Middle frontal gyrus (tissue), 1 donor: ENCODE results near the gene C19orf44.
"Not testable (repeated sequence)": the region's sequence is repeated elsewhere in the genome, so short reads cannot be mapped to it uniquely, and the experiment has no call there.

Experiments used
- DNase-seq: peaks from one replicate; pipeline ENCODE4 v3.0.0-alpha.2; 2015; ENCODE audit warnings: low spot score; ENCODE audit errors: extremely low spot score

C19orf44 gene

DNA sequence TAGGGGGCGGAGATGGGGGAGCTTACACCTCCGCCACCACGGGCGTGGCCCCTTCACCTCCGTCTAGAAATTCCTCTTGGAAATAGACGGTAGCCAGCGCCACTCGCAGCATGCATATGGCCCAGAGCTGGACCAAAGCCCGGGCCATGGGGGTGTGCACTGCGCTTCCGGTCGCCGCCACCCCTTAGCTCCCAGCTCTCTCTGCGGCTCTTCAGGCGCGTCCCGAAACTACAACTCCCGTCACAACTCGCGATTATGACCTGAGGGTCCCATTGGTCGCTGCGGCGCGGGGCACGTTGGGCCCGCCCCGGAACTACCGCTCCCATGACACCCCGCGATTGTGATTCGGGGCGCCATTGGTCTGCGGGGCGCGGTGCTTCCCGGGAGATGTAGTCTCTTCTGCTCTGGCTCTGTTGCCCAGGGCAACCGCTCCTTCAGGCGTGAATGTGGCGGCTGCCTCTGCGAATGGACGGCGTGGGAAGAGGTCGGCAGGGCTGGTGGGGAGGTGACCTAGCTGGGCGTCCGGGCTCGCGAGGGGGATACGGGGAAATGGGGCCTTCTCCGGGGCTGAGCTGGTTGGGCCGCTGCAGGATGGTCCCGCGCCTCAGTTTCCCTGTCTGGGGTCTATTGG lies at the start of gene C19orf44, which contains the start of gene CALR3:
Gene C19orf44 (plus strand): TSS at position 413 of the 631 bp plus-strand sequence. CDS start 4,399 bp downstream, outside the sequence.
Gene CALR3 (minus strand): TSS at position 186 of the 631 bp plus-strand sequence. CDS start 38 bp downstream, at position 148.
- peak; percentile 98 for DNase-seq

DNA sequence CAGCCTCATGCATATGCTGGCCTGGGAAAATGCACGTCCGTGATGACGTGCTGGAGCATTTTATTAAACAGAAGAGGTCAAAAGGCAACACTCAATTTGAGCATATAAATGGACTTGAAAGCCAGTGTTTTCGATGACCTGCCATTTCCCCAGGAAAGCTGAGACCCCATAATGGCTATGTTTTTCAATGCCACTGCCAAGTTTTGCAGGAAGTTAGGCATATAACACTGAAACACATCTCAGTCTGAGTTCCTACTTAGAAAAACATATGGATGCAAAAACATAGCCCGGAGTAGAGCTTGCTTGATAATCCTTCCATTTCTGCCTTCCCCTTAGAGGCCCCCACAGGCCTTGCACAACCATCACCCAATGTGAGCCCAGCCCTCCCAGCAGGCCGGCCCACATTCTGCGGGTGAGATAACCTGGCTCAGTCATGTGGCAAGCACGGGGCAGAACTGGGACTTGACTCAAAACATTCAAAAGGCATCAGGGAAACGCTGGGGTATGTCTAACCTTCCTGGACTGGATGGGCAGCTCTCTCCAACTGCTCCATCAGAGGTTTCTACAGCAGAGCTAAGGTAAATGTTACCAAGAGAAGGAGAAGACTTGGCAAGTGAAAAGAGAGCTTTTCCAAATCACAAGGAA lies 49.3 kb upstream of the C19orf44 start:
- DNase-seq = no peak

DNA sequence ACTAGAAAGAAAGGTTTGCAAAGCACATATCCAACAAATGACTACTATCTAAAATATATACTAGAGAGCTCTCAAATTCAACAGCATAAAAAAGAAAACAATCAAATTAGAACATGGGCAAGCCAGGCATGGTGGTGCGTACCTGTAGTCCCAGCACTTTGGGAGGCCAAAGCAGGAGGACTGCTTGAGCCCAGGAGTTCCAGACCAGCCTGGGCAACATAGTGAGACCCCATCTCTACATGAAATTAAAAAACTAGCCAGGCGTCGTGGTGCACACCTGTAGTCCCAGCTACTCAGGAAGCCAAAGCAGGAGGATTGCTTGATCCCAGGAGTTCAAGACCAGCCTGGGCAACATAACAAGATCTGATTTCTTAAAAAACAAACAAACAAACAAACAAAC lies 47.3 kb upstream of the C19orf44 start:
- DNase-seq = not testable (repeated sequence)

DNA sequence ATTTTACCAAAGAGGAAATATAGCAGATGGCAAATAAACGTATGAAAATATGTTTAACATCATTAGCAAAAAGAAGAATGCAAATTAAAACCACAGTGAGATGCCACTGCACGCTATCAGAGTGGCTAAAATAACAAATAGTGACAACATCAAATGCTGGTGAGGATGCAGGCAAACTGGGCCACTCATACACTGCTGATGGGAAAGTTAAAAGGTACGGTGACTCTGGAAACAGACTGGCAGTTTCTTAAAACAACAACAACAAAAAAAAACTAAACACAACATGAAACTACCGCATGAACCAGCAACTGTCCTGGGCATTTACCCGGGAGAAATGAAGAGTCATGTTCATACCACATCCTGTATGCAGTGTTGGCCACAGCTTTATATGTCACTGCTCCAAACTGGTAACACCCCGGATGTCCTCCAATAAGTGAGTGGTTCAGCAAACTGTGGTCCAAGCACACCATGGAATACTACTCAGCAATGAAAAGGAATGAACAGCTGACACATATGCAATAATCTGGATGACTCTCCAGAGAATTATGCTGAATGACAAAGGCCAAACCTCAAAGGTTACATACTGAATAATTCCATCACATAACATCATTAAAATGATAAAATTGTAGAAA lies 46.7 kb upstream of the C19orf44 start:
- DNase-seq = no peak

DNA sequence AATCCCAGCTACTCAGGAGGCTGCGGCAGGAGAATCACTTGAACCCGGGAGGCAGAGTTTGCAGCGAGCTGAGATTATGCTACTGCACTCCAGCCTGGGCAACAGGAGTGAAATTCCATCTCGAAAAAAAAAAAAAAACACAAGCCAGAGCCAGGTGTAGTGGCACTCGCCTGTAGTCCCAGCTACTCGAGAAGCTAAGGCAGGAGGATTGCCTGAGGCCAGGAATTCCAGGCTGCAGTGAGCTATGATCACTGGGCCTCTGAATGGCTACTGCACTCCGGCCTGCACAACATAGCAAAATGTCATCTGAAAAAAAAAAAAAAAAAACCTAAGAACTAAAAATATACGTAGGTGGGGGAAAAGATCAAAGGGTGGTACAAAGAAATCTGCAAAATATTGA lies 43.9 kb upstream of the C19orf44 start:
- DNase-seq = no peak

DNA sequence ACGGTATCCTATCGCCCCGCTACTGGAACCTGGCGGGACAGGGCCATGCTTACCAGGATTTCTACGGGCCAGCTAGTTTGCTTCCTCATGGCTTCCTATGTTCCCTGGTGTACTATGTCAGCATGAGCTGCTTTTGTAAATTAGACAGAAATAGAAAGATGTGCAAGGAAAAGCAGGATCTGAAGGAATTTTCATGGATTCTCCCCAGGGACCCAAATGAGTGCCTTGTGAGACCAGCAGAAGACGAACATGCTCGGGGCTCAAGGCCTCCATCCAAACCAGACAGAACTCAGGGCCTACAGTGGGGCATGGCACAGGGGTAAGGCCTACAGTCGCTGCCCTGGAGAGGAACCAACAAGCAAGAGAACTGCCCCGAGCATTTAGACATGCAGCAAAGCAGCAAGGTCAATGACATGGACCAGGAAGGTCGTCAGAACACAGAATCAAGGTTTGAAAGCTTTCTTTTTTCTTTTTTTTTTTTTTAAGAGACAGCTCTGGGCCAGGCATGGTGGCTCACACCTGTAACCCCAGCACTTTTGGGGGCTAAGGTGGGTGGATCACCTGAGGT lies 41.8 kb upstream of the C19orf44 start:
- no peak for DNase-seq

DNA sequence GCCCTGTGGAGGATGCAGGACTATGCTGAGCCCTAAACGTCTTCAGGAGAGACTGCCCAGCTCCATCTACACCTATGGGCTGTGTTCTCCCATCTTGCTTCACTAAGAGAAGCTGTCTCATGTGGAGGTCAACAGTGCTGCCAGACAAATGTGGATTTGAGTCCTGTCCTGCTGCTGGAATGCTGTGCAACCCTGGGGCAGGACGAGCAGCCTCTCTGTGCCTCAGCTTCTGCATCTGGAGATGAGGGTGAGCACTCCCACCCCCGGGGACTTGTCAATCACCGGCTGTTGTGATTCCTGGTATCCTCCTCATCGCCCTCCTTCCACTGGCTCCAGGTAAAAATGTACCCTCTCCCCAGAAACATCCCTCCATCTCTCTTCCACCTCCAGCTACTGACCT lies 40.7 kb upstream of the C19orf44 start:
- DNase-seq = no peak

GRCh38 chr19:16456652-16457194 lies 39.5 kb upstream of the C19orf44 start:
- DNase-seq = no peak

DNA sequence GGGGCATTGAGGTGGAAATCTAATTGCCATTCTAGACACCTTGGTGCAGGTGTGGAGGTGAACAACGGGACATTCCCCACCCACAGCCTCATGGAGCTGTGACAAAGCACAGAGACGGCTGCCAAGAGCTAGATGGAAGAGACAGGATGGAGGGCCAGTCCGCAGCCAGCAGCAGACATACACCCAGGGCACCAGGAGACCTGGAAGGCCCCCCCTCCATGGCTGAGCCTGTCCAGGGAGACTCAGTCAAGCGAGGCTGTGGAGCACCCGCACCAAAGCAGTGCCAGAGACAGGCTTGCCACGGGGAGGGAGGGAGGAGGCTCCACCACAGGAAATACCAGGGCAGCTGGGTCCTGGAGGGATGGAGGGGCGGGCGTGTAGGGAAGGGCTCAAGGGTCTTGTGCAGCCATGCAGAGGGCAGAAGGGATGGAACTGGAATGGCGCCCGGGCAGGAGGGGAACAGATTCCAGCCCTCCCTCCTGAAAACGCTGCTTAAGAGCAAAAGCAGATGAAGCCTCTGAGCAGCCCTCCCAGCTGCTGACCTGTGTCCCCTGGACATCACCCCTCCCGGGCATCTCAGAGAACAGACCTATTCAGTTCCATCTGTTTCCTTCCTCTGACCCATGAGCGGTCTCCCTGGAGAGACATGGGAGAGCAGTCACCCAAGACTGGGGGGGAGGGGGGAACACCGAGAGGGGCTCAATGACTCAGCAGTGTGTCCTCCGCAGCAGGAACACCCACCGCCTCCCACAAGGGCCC lies 38.8 kb upstream of the C19orf44 start:
- DNase-seq = no peak

- DNase-seq = no peak
Observed at GRCh38 chr19:16457954-16458331, 38.3 kb upstream of the C19orf44 start.

DNA sequence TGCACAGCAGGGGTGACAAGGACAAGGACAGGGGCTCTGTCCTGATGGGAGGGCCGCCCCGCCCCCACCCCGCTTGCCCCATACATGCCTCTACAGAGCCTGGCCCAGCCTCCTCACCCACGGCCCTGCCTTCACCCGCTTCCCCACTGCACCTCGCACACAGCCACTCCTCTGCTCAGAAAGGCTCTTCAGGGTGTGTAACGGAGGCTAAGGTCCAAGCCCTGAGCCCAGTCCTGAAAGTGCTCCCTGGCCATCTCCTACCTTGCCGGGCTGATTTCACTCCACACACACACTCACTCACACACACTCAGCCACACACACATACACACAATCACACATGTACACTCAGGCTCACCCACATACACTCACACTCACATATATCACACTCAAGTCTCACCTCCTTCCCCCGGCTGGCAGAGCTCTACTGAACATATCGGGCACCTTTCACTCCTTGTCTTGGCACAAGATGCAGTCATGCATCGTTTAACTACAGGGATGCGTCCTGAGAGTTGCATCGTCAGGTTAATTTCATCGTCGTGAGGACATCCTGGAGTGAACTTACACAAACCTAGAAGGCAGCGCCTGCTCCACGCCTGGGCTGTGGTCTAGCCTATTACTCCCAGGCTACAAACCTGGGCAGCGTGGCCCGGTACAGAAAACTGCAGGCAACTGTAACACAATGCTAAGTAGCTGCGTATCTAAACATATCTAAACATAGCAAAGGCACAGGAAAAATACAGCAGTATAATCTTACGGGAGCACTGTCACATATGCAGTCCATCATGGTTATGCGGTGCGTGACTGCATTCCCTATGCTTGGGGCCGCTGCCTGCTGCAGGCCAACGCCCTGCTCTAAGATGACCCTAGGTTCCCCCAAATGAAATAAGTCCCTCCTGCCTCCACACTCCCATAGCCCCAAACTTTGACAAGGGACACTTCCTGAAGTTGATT lies 37.5 kb upstream of the C19orf44 start:
- DNase-seq = no peak

GRCh38 chr19:16459680-16460079 lies 36.5 kb upstream of the C19orf44 start:
- DNase-seq = no peak

- no peak for DNase-seq
Observed at GRCh38 chr19:16460454-16460853, 35.7 kb upstream of the C19orf44 start.

DNA sequence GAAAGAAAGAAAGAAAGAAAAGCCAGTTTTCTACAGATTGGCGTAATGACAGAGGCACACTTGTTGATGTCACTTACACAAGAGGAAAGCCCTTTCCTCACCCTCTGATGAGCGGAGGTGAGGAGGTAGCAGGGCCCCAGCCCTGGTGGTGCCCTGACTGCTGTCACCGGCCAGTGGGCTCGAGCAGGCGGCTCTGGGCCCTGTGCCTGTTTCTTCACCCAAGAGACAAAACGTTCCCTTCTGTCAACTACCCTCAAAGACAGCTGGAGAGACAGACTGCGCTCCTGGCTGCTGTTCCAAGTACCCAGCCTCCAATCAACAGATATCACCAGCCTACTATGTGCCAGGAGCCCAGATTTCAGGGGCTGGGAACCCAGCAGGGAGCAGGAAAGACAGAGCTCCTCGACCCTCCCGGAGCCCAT lies 34.6 kb upstream of the C19orf44 start:
- DNase-seq = no peak

GRCh38 chr19:16462757-16463250 lies 33.4 kb upstream of the C19orf44 start:
- DNase-seq = no peak

- no peak for DNase-seq
Observed at GRCh38 chr19:16463341-16463990, 32.7 kb upstream of the C19orf44 start.

DNA sequence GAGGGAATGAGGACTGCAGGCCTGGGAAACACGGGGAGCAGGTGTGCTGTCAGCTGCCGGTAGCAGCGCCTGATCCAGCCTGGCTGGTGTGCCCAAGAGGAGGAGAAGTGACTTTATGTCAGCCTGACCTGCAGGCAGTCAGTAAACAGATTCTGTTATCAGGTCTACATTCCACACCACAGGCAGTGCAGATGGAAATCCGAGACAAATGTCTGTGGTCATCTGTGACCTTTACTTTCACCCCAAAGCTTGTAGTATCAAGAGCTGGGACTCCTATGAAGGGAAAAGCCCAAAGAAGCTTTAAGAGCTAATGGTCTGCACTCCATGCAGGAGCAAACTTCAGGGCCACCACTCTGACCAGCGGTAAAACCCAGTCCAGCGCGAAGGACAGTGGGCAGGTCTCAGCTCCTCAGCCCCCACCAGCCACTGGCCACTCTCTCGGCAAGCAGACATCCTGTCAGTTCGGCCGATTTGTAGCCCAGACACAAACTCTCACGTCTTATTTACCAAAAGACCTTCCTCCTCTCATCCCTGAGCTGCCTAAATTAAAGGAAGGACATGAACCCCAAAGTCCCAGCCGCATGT lies 32.1 kb upstream of the C19orf44 start:
- DNase-seq = no peak

DNA sequence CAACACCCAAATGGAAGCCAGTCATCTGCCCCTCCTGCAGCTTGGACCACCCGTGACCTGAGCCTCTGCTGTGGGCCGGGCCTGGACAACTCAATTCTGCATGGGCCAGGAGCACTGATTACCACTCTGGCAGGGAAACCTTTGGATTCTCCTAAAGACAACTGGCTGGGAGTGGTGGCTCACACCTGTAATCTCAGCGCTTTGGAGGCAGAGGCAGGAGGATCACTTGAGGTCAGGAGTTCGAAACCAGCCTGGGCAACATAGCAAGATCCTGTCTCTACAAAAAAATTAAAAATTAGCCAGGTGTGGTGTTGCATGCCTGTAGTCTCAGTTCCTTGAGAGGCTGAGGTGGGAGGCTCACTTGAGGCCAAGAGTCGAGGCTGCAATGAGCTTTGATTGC lies 31.0 kb upstream of the C19orf44 start:
- DNase-seq = no peak
